ENCODE results near the gene SUGP2. TPM values are rescaled to one million over a fixed set of nuclear protein-coding genes. Genes with fewer than 3 reads are reported as not detected.

The SUGP2 gene
- total and polyA plus RNA-seq, 2 of the 13 experiments (the other 11 are each of a cell fraction or from before 2014, with no cell fraction given) = 40.6 to 57.7 TPM

DNA sequence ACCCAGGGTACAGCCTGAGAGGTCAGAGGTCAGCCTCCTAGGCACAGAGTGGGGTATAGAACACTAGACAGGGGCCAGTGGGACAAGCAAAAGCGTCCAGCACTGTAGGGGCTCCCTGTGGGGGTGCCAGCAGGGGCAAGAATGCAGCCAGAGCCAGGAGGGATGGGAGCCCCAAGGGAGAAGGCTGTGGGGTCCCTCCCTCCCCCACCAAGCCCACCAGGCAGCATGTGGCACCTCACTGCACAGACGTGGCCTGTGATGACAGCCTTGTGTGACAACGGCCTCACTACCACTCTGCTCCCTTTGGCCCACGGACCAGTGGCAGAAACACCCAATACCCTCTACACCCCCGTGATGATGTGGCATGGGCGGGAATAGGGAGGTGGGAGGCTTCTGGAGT, 10.2 kb upstream of the SUGP2 start:
- Histone ChIP-seq H3K79me2 (ENCODE audit: insufficient read depth, low read length) (peaks cover 15% of the 10 kb centered on the region), H3K9me3 (ENCODE audit: low read length) (no peaks in the 10 kb centered on the region), H3K27ac (ENCODE audit: extremely low read length, insufficient read depth, low read length) (no peak overlapping the region), H3K4me3 (replicated peaks in 1 of 3; ENCODE audit: insufficient read depth in 1 of 3, low read depth in 2 of 3, low read length in 3 of 3) (no peak overlapping the region), H3K4me1 (ENCODE audit: insufficient read depth, low read length) (peaks cover 18% of the 10 kb centered on the region), H3K27me3 (ENCODE audit: control insufficient read depth in 1 of 2, insufficient read depth in 2 of 2, low read length in 2 of 2) (no peaks in the 10 kb centered on the region), H3K36me3 (replicated peaks in 1 of 2; ENCODE audit: control insufficient read depth in 1 of 2, insufficient read depth in 2 of 2, low read length in 2 of 2) (peaks cover 30 to 31% of the 10 kb centered on the region in 2 experiments), H4K20me1 (ENCODE audit: insufficient read depth, low read length) (no peaks in the 10 kb centered on the region), H2AFZ (ENCODE audit: low read length) (no peak overlapping the region), H3K9ac (ENCODE audit: insufficient read depth, low read depth, low read length) (no peak overlapping the region), H3K4me2 (ENCODE audit: low read depth, low read length) (no peak overlapping the region)
- 95% methylated on average over 2 of the region's 6 CpGs for WGBS (ENCODE audit: low lambda C conversion rate)
- ATAC-seq = no peak
- no peak for FAIRE-seq
- no peak for DNase-seq (ENCODE audit: low spot score)
- ChIA-PET POLR2A (no interaction called here), CTCF (ENCODE audit: low intra/inter-chr PET ratio, low total read pairs) (no interaction called here)
- in situ Hi-C loops (cut with HindIII; ENCODE audit: extremely low pct_ligation_motif_present, low pct_unique_long_range_greater_than_20kb) = no loop called here
- intact Hi-C loops (cut with micrococcal nuclease; ENCODE audit: unreplicated experiment) = no loop called here
- TF ChIP-seq, protein P1, sequence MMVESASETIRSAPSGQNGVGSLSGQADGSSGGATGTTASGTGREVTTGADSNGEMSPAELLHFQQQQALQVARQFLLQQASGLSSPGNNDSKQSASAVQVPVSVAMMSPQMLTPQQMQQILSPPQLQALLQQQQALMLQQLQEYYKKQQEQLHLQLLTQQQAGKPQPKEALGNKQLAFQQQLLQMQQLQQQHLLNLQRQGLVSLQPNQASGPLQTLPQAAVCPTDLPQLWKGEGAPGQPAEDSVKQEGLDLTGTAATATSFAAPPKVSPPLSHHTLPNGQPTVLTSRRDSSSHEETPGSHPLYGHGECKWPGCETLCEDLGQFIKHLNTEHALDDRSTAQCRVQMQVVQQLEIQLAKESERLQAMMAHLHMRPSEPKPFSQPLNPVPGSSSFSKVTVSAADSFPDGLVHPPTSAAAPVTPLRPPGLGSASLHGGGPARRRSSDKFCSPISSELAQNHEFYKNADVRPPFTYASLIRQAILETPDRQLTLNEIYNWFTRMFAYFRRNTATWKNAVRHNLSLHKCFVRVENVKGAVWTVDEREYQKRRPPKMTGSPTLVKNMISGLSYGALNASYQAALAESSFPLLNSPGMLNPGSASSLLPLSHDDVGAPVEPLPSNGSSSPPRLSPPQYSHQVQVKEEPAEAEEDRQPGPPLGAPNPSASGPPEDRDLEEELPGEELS (CRISPR knock-in tag; IDR thresholded peaks at IDR 0.05) = no peak
- TF ChIP-seq RARG (CRISPR knock-in tag; IDR thresholded peaks at IDR 0.05; ENCODE audit: low read depth) (no peak), PHF8 (CRISPR knock-in tag; IDR thresholded peaks at IDR 0.05) (no peak)
- BruUV-seq (replicated peaks) = no TSS peak

DNA sequence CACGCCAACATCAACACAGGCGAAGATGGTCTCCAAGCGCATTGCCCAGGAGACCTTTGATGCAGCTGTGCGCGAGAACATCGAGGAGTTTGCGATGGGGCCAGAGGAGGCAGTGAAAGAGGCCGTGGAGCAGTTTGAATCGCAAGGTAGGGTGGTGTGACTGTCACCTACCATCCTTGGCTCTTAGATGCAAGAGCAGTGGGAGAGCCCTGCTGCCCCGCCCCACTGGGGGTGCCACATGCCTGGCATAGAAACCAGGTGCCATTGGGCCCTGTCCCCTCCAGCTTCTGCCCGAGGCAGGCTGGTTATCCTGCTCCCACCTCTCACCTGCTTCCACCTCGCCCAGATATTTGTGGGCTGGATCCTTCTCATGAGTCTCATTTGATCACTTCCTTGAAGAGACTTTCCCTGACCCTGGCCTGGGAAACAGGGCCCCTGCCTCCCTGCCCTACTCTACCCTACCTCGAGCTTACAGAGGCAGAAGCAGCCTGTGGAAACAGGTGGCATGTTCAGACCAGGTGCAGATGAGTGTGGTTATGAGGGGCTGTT, 9.5 kb upstream of the SUGP2 start:
- H3K36me3 ChIP-seq (replicated peaks in 1 of 2; ENCODE audit: control insufficient read depth in 1 of 2, insufficient read depth in 2 of 2, low read length in 2 of 2) = peaks cover 30 to 32% of the 10 kb centered on the region in 2 experiments
- no peak overlapping the region for H3K4me2 ChIP-seq (ENCODE audit: low read depth, low read length)
- ChIA-PET POLR2A (no interaction called here), CTCF (ENCODE audit: low intra/inter-chr PET ratio, low total read pairs) (no interaction called here)
- ATAC-seq = no peak
- H3K4me3 ChIP-seq (replicated peaks in 1 of 3; ENCODE audit: insufficient read depth in 1 of 3, low read depth in 2 of 3, low read length in 3 of 3) = no peak overlapping the region
- peaks cover 17% of the 10 kb centered on the region for H3K79me2 ChIP-seq (ENCODE audit: insufficient read depth, low read length)
- H3K9ac ChIP-seq (ENCODE audit: insufficient read depth, low read depth, low read length) = no peak overlapping the region
- FAIRE-seq = no peak
- peaks cover 18% of the 10 kb centered on the region for H3K4me1 ChIP-seq (ENCODE audit: insufficient read depth, low read length)
- DNase-seq (ENCODE audit: low spot score) = no peak
- H2AFZ ChIP-seq (ENCODE audit: low read length) = no peak overlapping the region
- intact Hi-C loops (cut with micrococcal nuclease; ENCODE audit: unreplicated experiment) = no loop called here
- WGBS (ENCODE audit: low lambda C conversion rate) = 98% methylated on average over 13 of the region's 13 CpGs
- H4K20me1 ChIP-seq (ENCODE audit: insufficient read depth, low read length) = no peaks in the 10 kb centered on the region
- no TSS peak for BruUV-seq (replicated peaks)
- no peaks in the 10 kb centered on the region for H3K9me3 ChIP-seq (ENCODE audit: low read length)
- H3K27me3 ChIP-seq (ENCODE audit: control insufficient read depth in 1 of 2, insufficient read depth in 2 of 2, low read length in 2 of 2) = no peaks in the 10 kb centered on the region
- in situ Hi-C loops (cut with HindIII; ENCODE audit: extremely low pct_ligation_motif_present, low pct_unique_long_range_greater_than_20kb) = no loop called here
- H3K27ac ChIP-seq (ENCODE audit: extremely low read length, insufficient read depth, low read length) = no peak overlapping the region
- no peak for TF ChIP-seq MXD4 (CRISPR knock-in tag; IDR thresholded peaks at IDR 0.05)
- TF ChIP-seq, protein P2, sequence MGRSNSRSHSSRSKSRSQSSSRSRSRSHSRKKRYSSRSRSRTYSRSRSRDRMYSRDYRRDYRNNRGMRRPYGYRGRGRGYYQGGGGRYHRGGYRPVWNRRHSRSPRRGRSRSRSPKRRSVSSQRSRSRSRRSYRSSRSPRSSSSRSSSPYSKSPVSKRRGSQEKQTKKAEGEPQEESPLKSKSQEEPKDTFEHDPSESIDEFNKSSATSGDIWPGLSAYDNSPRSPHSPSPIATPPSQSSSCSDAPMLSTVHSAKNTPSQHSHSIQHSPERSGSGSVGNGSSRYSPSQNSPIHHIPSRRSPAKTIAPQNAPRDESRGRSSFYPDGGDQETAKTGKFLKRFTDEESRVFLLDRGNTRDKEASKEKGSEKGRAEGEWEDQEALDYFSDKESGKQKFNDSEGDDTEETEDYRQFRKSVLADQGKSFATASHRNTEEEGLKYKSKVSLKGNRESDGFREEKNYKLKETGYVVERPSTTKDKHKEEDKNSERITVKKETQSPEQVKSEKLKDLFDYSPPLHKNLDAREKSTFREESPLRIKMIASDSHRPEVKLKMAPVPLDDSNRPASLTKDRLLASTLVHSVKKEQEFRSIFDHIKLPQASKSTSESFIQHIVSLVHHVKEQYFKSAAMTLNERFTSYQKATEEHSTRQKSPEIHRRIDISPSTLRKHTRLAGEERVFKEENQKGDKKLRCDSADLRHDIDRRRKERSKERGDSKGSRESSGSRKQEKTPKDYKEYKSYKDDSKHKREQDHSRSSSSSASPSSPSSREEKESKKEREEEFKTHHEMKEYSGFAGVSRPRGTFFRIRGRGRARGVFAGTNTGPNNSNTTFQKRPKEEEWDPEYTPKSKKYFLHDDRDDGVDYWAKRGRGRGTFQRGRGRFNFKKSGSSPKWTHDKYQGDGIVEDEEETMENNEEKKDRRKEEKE (IDR thresholded peaks at IDR 0.05) = no peak
- TF ChIP-seq ZNF766 (CRISPR knock-in tag; IDR thresholded peaks at IDR 0.05; ENCODE audit: borderline replicate concordance) = no peak
- TF ChIP-seq IRX3 (CRISPR knock-in tag; IDR thresholded peaks at IDR 0.05; ENCODE audit: borderline replicate concordance, low read depth) = no peak
- no peak for TF ChIP-seq ZNF773 (CRISPR knock-in tag; IDR thresholded peaks at IDR 0.05; ENCODE audit: borderline replicate concordance)
- TF ChIP-seq THAP11 (CRISPR knock-in tag; IDR thresholded peaks at IDR 0.05) = no peak
- no peak for TF ChIP-seq ZNF460 (CRISPR knock-in tag; IDR thresholded peaks at IDR 0.05; ENCODE audit: borderline replicate concordance)
- TF ChIP-seq, protein P3, sequence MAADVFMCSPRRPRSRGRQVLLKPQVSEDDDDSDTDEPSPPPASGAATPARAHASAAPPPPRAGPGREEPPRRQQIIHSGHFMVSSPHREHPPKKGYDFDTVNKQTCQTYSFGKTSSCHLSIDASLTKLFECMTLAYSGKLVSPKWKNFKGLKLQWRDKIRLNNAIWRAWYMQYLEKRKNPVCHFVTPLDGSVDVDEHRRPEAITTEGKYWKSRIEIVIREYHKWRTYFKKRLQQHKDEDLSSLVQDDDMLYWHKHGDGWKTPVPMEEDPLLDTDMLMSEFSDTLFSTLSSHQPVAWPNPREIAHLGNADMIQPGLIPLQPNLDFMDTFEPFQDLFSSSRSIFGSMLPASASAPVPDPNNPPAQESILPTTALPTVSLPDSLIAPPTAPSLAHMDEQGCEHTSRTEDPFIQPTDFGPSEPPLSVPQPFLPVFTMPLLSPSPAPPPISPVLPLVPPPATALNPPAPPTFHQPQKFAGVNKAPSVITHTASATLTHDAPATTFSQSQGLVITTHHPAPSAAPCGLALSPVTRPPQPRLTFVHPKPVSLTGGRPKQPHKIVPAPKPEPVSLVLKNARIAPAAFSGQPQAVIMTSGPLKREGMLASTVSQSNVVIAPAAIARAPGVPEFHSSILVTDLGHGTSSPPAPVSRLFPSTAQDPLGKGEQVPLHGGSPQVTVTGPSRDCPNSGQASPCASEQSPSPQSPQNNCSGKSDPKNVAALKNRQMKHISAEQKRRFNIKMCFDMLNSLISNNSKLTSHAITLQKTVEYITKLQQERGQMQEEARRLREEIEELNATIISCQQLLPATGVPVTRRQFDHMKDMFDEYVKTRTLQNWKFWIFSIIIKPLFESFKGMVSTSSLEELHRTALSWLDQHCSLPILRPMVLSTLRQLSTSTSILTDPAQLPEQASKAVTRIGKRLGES (CRISPR knock-in tag; IDR thresholded peaks at IDR 0.05; ENCODE audit: borderline replicate concordance) = no peak
